HepG2 (cell line): Measurements from ENCODE around the gene CCDC117. TPM values are rescaled to one million over a fixed set of nuclear protein-coding genes. Genes with fewer than 3 reads are reported as not detected.

Experiments
- ATF1 ChIP-seq: IDR thresholded peaks from 2 replicates; pipeline ENCODE4 v1.6.1; 2016; ENCODE audit warnings: mild to moderate bottlenecking, control low read depth
- CEBPG ChIP-seq: IDR thresholded peaks from 2 replicates; pipeline ENCODE4 v1.6.1; 2016
- CENPX ChIP-seq: sonication (generic); formaldehyde crosslinking; IDR thresholded peaks from 2 replicates; pipeline ENCODE4 v1.9.0; 2021; ENCODE audit warnings: mild to moderate bottlenecking, missing genetic modification reagents, moderate library complexity
- HOXD1 ChIP-seq: sonication (generic); formaldehyde crosslinking; IDR thresholded peaks from 2 replicates; pipeline ENCODE4 v1.5.0; 2020; ENCODE audit warnings: missing genetic modification reagents
- JUND ChIP-seq: sonication (generic); formaldehyde crosslinking; IDR thresholded peaks from 2 replicates; pipeline ENCODE4 v1.8.0; 2022; ENCODE audit warnings: mild to moderate bottlenecking, missing genetic modification reagents
- NFYB ChIP-seq: sonication (generic); formaldehyde crosslinking; IDR thresholded peaks from 2 replicates; pipeline ENCODE4 v1.4.0; 2020; ENCODE audit warnings: missing genetic modification reagents
- RAD21 ChIP-seq: fragments of 450-650 bp; formaldehyde crosslinking; IDR thresholded peaks from 2 replicates; pipeline ENCODE4 v1.5.0; 2020; ENCODE audit warnings: mild to moderate bottlenecking
- SATB2 ChIP-seq: sonication (generic); formaldehyde crosslinking; IDR thresholded peaks from 2 replicates; pipeline ENCODE4 v1.5.0; 2020; ENCODE audit warnings: missing genetic modification reagents
- ZBTB1 ChIP-seq: sonication (generic); formaldehyde crosslinking; IDR thresholded peaks from 2 replicates; pipeline ENCODE4 v1.4.0; 2020; ENCODE audit warnings: missing genetic modification reagents, borderline replicate concordance
- ZBTB37 ChIP-seq: sonication (generic); formaldehyde crosslinking; IDR thresholded peaks from 2 replicates; pipeline ENCODE4 v1.4.0; 2020; ENCODE audit warnings: mild to moderate bottlenecking, missing genetic modification reagents
- ZBTB44 ChIP-seq: sonication (generic); formaldehyde crosslinking; IDR thresholded peaks from 2 replicates; pipeline ENCODE4 v1.4.0; 2020; ENCODE audit warnings: missing genetic modification reagents
- ZNF782 ChIP-seq: sonication (generic); formaldehyde crosslinking; IDR thresholded peaks from 2 replicates; pipeline ENCODE4 v1.4.0; 2020; ENCODE audit warnings: missing genetic modification reagents, mild to moderate bottlenecking, borderline replicate concordance
- ZNF878 ChIP-seq: sonication (generic); formaldehyde crosslinking; IDR thresholded peaks from 2 replicates; pipeline ENCODE4 v1.8.1; 2023; ENCODE audit warnings: mild to moderate bottlenecking, missing genetic modification reagents, moderate library complexity
- ZSCAN20 ChIP-seq: sonication (generic); formaldehyde crosslinking; IDR thresholded peaks from 2 replicates; pipeline ENCODE4 v1.4.0; 2020; ENCODE audit warnings: missing genetic modification reagents, mild to moderate bottlenecking, borderline replicate concordance
- polyA plus RNA-seq, 8 experiments: library from polyadenylated mRNA; depleted of rRNA in 3 of 8; stranded (reverse) in 7 of 8; unstranded in 1 of 8; fragments of >200 nt; fragmentation: Illumina TruSeq in 4 of 8; extraction: Trizol in 4 of 8; gene quantifications; 2 replicates each; pipeline versions ENCODE4 v1.2.1 to v1.2.3, GENCODE V29; 2011 to 2016; ENCODE audit warnings: low read depth in 4 of 8, missing spikeins in 1 of 8, mixed read lengths in 1 of 8; ENCODE audit not compliant: insufficient read depth in 1 of 8
- total RNA-seq, 5 experiments: library from RNA; depleted of rRNA; stranded (reverse); fragments of >200 nt; fragmentation: Illumina TruSeq; extraction: Trizol; gene quantifications; 2 replicates each; pipeline ENCODE4 v1.2.3, GENCODE V29; 2016; ENCODE audit warnings: low read depth in 1 of 5
- TF ChIP-seq, protein P1 (sequence below): sonication (generic); formaldehyde crosslinking; IDR thresholded peaks from 2 replicates; pipeline ENCODE4 v1.5.1; 2020; ENCODE audit warnings: mild to moderate bottlenecking, missing genetic modification reagents
- TF ChIP-seq, protein P2 (sequence below): sonication (generic); formaldehyde crosslinking; conservative IDR thresholded peaks from 2 replicates; pipeline ENCODE4 v1.8.1; 2023; ENCODE audit warnings: missing genetic modification reagents
- TF ChIP-seq, protein P3 (sequence below): sonication (generic); formaldehyde crosslinking; IDR thresholded peaks from 2 replicates; pipeline ENCODE4 v1.5.0; 2020; ENCODE audit warnings: mild to moderate bottlenecking, missing genetic modification reagents

The CCDC117 gene
- total and polyA plus RNA-seq, 2 of the 13 experiments (the other 11 are each of a cell fraction or from before 2014, with no cell fraction given): 12.6 to 34.2 TPM

DNA sequence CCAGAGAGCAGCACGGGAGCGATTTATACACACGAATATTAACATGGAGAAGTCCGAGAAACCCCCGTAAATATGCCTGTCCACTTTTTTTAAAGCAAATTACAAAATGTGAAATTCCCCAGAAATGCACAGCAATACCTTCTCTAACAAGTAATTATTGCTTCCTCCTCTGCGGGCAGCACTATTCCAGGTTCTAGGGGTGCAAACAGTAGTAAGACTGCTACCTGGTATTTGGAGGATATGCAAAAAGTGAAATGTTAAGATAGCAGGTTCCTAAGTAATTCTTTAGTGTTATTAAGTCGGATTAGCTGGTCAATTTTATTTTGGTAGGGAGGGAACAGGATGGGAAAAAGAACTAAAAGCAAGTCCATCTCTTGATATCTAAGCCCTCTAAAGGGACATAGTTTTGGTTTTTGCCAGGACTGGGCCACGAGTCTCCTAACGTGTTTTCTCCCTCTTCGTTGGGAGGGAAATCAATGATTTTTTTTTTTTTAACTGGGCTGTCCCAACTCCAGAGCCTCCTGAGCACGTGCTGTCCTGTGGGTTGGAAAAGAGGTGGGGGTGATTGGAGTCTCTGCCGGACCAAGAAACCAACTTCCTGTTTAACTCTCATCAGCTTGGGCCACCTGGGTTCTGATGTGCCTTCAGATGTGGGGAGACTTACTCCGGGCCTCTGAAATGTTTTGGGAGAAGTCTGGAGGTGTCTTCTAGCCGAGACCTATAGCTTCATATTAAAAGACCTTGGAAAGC, 29.5 kb downstream of the CCDC117 start (continued):
- TF ChIP-seq ZBTB44 (CRISPR knock-in tag) (no peak), CENPX (CRISPR knock-in tag) (no peak), JUND (CRISPR knock-in tag) (no peak), ZBTB1 (CRISPR knock-in tag) (no peak), ZBTB37 (CRISPR knock-in tag) (peak; percentile 86), NFYB (CRISPR knock-in tag) (no peak), CEBPG (CRISPR knock-in tag) (no peak), ZNF878 (CRISPR knock-in tag) (peak; percentile 38; the same call in 1 of the 2 replicates), ATF1 (CRISPR knock-in tag) (peak; percentile 34; the same call in 1 of the 2 replicates), SATB2 (CRISPR knock-in tag) (no peak), HOXD1 (CRISPR knock-in tag) (peak; percentile 70; the same call in 1 of the 2 replicates), ZSCAN20 (peak; percentile 56; the same call in 1 of the 2 replicates), RAD21 (CRISPR knock-in tag) (no peak), ZNF782 (CRISPR knock-in tag) (no peak)
- TF ChIP-seq, protein P1, sequence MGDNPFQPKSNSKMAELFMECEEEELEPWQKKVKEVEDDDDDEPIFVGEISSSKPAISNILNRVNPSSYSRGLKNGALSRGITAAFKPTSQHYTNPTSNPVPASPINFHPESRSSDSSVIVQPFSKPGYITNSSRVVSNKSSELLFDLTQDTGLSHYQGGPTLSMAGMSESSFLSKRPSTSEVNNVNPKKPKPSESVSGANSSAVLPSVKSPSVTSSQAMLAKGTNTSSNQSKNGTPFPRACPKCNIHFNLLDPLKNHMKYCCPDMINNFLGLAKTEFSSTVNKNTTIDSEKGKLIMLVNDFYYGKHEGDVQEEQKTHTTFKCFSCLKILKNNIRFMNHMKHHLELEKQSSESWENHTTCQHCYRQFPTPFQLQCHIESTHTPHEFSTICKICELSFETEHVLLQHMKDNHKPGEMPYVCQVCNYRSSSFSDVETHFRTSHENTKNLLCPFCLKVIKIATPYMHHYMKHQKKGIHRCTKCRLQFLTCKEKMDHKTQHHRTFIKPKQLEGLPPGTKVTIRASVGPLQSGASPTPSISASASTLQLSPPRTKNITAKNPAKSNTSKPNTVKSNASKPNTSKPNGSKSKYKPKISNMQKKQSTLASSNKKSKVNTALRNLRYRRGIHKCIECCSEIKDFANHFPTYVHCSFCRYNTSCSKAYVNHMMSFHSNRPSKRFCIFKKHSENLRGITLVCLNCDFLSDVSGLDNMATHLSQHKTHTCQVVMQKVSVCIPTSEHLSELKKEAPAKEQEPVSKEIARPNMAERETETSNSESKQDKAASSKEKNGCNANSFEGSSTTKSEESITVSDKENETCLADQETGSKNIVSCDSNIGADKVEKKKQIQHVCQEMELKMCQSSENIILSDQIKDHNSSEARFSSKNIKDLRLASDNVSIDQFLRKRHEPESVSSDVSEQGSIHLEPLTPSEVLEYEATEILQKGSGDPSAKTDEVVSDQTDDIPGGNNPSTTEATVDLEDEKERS (CRISPR knock-in tag): peak; percentile 53; the same call in 1 of the 2 replicates
- TF ChIP-seq, protein P2, sequence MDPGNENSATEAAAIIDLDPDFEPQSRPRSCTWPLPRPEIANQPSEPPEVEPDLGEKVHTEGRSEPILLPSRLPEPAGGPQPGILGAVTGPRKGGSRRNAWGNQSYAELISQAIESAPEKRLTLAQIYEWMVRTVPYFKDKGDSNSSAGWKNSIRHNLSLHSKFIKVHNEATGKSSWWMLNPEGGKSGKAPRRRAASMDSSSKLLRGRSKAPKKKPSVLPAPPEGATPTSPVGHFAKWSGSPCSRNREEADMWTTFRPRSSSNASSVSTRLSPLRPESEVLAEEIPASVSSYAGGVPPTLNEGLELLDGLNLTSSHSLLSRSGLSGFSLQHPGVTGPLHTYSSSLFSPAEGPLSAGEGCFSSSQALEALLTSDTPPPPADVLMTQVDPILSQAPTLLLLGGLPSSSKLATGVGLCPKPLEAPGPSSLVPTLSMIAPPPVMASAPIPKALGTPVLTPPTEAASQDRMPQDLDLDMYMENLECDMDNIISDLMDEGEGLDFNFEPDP: no peak
- TF ChIP-seq, protein P3, sequence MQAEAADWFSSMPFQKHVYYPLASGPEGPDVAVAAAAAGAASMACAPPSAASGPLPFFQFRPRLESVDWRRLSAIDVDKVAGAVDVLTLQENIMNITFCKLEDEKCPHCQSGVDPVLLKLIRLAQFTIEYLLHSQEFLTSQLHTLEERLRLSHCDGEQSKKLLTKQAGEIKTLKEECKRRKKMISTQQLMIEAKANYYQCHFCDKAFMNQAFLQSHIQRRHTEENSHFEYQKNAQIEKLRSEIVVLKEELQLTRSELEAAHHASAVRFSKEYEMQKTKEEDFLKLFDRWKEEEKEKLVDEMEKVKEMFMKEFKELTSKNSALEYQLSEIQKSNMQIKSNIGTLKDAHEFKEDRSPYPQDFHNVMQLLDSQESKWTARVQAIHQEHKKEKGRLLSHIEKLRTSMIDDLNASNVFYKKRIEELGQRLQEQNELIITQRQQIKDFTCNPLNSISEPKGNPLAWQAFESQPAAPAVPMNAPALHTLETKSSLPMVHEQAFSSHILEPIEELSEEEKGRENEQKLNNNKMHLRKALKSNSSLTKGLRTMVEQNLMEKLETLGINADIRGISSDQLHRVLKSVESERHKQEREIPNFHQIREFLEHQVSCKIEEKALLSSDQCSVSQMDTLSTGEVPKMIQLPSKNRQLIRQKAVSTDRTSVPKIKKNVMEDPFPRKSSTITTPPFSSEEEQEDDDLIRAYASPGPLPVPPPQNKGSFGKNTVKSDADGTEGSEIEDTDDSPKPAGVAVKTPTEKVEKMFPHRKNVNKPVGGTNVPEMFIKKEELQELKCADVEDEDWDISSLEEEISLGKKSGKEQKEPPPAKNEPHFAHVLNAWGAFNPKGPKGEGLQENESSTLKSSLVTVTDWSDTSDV: no peak
